ENCODE results near the gene NPM3.
"Not testable (repeated sequence)": the region's sequence is repeated elsewhere in the genome, so short reads cannot be mapped to it uniquely, and the experiment has no call there.

The NPM3 gene

DNA sequence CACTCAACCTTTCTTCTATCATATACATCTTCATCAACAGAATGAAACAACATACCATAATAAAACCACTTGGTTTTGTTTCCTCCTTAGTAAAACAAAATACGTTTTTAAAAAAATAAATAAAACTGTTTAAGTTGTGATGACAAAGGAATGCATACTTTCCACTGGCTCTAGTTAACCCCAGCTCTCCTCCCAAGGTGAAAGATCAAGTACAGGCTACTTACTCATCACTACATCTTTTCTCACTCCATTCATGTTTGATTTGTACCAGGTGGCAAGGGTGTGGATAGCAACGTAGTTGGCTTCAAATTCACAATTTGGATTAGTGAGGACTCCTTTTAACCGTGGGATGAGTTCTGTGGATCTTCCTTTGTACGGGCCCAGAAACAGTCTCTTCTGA lies 20.3 kb upstream of the NPM3 start:
- no peak for DNase-seq

DNA sequence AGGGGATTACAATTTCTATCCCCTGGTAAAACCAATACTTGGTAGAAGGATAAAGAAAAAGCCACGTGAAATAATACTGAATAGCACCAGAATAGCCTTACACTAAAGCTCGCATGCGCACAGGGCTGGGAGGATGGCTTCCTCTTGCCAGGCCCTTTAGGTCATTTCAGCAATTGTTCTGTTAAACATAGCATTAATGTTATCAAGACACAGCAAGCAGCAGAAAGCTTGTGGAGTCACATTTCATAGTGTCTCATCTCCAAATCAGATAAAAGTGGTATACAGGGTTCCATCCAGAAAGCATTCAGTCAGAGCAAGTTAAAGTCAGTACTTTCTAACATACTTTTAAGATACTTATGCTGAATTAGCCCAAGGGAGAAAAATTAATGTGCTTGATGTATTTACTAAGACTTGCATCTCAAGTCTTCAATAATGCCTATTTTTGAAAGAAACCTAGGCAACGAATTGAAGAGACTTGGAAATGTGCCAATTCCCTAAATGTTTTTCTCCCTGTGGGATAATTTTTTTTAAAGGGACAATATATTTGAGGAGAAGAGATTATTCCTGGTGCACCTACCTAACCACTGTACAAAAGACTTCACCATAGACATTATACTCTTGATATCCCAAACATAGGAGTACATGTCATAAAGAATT lies 14.3 kb upstream of the NPM3 start:
- no peak for DNase-seq

DNA sequence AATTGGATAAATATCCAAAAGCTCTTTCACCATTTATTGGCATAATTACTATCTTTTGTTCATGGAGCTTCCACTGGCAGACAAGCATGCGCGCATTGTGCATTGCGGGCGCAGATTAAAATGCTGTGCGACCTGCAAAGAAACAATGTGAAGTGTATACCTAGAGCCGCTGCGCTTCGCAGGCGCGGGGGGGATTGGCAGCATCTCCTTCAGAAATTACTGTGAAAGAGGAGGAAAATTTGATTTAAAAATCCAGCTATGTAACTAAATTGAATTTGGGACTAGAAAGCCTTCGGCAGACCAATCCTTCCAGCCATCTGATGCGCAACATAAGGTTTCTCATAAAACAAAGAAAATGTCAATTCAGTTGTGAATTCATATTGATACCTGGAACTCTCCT lies 10.3 kb upstream of the NPM3 start:
- no peak for DNase-seq

DNA sequence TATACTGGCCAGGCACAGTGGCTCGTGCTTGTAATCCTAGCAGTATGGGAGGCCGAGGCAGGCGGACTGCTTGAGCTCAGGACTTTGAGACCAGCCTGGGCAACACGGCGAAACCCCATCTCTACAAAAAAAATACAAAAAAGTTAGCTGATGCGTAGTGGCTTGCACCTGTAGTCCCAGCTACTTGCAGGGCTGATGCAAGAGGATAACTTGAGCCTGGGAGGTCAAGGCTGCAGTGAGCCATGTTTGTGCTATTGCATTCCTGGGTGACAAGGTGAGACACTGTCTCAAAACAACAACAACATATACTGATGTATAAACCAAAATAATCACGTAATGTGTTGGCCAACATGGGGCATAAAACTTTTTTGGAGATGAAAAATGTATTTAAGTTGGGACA lies 6.4 kb upstream of the NPM3 start:
- DNase-seq: no peak

DNA sequence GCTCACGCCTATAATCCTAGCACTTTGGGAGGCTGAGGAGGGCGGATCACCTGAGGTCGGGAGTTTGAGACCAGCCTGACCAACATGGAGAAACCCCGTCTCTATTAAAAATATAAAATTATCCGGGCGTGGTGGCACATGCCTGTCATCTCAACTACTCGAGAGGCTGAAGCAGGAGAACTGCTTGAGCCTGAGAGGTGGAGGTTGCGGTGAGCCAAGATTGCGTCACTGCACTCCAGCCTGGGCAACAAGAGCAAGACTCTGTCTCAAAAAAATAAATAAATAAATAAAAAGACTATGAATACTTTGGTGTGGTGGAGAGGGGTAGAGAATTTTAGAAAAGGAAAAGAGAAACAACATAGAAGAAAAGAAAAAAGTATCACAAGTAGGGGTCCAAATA lies 6.0 kb upstream of the NPM3 start:
- not testable (repeated sequence) for DNase-seq

DNA sequence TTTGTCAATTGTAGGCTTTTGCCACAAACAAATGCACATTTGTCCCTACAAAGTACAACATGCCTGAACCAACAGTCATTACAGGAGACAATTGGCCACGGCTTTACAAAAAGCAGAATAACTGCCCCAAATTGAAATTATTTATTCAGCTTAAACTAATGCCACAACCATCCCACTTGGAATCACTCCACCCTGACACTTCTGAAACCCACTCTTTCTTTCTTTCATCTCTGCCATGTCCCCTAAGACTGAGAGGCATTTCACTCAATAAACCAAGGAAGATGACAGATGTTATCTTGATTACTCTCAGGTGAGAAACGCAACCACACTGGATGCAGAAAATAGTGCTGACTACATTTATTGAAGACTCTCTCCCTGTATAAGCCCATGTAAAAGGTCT lies 2.6 kb upstream of the NPM3 start:
- no peak for DNase-seq

DNA sequence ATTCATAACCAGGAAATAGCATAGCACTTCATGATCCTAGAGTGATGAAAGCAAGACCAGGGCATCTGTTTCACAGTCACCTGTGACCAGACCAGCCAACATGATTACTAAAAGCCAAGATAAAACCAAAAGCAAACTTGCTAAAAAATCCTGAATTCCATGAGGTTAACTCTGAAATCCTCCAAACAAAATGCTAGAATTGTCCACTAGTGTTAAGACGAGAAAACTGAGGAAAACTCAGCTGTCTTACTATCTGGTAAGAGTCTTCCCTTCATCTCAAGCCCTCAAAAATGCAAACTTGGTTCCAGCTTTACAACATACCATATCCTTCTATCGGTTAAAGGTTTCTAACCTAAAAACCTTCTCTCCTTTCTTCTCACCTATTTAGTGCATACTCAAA lies 1.3 kb upstream of the NPM3 start:
- DNase-seq: no peak

DNA sequence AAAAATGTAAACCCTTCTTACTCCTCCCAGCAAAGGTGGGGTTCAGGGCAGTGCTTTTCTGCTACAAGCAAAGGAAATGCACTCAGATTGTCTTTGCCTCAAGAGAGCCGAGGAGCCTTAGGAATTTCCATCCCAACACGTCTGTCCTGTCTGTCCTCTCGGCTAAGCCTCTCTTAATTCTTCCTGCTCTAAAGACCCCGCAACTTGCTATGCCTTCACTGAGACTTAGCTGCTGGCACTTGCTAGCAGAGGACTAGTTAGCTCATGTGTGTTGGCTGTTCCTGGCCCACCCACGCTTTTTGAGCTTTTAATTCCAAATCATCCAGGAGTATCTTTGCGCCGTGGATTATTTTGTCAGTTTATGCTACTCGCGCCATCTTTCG lies 481 bp upstream of the NPM3 start:
- DNase-seq: no peak

DNA sequence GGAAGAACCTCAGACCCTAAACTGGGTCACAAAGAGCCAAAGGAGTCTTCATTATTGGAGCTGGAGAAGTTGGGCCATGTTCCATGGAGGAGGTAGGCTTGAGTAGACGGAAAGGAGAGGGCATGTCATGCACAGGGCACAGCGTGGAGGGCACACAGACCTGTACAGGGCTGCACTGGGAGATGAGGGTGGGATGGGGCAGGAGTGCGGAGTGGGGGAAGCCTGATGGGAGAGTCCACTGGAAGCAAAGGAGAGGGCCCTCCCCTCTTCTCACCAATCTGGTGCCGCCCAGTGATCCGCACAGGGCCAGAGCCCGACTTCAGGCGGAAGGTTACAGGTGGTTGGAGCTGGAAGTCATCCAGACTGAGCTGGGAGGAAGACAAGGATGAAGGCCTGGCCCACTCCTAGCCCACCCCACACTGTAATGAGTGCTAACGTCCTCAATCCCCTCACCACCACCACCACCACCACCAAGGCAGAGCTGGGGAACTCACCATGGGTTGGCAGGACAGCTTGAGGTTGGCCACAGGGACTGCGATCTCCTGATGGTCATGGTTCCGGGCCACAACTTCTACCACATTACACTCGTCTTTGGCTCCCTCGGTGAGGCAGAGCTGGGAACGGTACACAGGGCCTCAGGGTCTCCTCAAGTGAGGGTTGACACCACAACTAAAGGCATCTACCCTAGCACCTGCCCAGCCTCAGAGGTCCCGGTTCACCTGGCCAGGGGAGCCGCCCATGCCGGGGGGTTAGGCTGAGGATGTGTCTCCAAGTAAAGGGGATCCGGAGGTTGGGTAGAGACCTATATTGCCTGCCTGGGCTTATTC lies 1.0 kb downstream of the NPM3 start:
- no peak for DNase-seq

DNA sequence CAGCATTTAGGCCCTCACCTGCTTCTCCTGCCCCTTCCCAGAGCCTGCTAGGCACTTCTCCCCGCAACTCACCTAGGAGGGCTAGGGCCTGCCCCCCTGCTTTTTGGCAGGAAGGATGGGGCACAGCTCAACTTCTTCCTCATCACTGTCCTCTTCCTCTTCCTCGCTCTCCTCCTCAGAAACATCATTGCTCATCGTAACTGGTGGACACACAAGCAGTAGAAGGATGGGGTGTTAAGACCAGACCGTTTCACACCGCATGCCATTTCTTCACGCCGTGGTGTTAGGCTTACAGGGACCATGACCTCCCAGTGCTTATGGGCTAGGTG lies 1.6 kb downstream of the NPM3 start:
- DNase-seq: no peak

DNA sequence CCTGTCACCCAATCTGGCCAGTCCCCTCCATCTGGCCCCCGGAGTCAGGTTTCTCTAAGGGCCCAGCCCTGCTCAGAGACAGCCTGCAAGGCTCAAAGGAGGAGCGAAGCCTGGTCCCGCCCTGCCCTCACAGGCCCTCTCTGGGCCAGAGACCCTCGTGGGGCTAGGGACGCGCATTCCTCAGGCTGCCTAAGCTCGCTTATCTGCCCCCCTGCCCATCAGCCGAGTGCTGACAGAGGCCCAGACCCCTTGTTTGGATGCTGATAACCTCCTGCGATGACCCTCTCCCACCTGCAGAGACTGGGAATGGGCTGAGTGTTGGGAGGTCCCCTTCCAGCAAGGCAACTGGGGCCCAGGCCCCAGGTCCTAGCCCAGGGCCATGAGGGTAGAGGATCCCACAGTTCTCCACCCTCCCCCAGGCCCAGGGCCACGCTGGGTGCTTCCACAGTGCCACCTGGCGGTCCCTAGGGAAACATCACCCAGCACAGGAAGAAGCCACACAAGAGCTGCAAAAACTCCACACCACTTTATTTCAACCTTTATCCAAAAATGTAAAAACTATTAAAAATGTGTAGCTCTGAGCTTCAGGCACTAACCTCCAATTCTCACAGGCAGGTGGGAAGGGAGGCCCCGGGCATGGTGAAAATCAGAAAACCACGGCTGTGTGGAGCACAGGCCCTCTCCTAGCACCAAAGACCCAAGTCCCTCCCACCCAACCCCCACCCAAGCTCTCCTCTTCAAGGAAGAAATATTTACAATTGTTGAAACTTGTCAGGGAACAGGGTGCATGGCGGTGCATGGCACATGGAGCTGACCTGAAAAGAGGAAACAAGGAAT lies 2.2 kb downstream of the NPM3 start:
- peak; percentile 81 for DNase-seq

DNA sequence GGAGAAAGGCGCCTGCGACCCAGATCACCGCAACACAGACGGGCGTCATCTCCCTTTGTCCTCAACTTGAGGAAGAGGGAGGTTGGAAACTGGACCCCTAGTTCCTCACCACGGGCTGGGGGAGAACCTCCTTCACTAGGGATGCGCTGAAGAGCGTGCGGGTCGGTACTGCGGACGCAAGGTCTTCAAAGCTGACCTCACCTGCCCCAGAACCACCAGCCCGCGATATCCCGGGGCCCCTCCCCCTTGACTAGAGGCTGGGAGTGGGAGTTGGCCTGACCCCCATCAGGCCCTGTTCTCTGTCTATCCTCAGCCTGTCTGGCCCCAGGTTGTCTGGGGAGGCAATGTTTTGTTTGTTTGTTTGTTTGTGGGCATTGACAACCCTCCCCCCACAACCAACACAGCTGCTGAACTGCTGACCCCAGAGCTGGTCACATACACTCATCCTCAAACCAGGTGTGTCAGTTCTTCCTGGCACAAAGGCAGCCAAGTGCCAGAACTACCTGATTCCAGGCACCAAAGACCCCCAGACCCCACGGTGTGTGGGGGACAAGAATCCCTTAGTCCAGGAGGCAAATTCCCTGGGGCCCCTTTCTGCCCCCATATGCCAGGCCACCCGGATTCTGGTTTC lies 2.9 kb downstream of the NPM3 start:
- DNase-seq: no peak

DNA sequence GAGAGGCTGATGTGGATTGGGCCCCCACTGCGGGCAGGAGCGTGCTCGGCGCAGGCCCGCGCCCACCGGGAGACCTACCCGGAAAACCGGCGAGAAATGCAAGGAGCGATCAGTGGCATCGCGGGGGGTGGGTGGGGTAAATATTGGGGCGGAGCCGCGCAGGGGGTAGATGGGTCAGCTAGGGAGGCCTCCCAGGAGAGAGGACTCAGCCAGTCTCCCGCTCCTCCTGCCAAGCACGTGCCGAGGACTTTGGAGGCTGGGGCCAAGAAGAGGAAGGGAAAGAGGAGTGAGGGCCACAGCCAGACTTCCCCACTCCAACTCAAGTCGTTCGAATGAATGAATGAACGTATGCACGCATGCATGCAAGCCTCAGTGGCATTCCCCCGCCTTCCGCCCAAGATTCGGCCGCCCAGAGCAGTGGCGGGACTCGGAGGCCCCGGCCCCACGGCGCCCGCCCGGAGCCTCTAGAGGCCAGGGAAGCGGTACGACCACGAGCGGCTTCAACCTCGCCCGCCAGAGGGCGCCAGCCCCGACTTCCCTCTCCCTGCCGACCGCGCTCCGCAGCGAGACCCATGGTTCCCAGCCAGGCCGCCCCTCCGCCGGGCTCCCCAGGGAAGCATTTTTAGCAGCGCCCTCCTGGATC lies 3.6 kb downstream of the NPM3 start:
- DNase-seq: peak; percentile 87

DNA sequence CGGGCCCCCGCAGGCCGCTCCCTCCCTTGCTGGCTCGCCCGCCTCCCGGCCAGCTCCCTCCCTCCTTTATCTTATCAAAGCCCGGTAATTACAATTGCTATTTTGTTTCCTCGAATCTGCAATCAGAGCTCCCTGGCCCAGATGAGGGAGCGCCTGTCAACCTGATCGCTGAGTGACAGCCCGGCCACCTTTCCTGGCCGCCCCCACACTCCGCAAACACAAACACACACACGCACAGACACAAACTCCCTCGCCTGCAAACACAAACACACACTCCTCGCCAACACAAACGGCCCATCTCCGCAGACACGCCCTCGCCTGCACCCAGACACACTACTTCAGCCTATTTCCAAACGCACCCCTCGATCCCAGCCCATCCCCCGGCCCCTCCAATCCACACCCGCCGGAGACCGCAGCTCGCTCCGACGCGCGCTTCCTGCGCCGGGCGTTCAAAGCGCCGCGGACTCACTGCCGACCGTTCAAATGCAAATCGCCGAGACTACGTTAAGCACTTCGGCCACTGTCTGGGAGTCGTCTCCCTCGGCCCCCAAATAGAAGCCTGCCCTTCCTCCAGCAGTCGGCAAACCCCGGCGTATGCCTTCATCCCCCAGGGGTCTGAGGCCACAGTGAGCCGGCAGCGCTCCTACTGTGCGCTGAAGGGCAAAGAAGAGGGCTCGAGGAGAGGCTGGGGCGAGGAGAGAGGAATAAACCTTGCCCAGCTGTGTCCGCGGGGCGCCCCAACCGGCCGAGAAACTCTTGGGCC lies 4.3 kb downstream of the NPM3 start:
- DNase-seq: peak; percentile 22

DNA sequence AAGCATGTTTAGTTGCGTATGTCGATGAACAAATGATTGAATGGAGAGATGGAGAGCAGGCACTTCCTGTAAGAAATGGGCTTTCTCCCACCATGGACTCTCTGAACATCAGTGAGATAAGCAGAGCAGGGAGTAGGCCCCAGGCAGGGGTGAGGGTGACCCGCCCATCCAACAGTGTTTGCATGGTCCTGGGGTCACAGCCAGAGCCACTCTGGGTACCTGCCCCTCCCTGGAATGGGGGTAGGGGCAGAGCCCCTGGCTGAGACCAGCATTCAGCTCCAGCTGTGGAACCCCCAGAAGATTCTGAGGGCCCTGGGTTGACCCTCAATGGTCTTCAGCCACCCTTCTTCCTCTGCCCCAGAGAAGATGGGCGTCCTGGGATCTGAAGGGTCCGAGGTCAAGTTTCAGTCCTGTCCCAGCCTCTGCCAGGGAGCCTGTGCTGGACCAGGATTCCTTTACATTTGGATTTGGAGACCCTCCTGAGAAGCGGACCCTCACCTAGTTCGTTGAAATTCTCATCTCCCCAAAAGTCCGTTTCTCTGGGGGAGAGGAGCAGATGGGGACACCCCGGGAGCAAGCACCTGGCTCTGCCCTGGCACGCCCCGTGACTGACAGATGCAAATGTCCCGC lies 5.0 kb downstream of the NPM3 start:
- DNase-seq: no peak

DNA sequence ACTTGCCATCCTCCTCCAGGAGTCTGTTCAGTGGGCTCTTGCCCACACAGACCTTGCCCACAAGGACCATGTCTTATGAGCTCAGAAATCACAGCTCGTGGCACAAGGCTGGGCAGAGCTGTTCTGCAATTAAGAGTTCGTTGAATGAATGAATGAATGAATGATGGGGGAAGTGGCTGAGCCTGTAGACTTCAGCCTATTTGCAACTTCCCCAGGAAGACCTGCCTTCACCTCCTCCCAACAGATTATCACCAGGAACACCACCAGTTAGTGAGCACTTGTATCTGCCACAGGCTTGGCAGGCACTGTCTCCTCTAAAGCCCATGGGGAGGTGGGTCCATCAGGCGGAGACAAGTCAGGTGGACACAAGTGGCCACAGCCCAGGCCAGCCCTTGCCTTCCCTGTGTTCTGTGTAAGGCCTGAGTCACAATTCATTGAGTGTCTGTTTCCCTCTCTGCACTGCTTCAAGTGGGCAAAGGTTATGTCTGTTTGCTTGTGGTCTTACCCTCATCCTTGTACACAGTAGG lies 5.6 kb downstream of the NPM3 start:
- no peak for DNase-seq

DNA sequence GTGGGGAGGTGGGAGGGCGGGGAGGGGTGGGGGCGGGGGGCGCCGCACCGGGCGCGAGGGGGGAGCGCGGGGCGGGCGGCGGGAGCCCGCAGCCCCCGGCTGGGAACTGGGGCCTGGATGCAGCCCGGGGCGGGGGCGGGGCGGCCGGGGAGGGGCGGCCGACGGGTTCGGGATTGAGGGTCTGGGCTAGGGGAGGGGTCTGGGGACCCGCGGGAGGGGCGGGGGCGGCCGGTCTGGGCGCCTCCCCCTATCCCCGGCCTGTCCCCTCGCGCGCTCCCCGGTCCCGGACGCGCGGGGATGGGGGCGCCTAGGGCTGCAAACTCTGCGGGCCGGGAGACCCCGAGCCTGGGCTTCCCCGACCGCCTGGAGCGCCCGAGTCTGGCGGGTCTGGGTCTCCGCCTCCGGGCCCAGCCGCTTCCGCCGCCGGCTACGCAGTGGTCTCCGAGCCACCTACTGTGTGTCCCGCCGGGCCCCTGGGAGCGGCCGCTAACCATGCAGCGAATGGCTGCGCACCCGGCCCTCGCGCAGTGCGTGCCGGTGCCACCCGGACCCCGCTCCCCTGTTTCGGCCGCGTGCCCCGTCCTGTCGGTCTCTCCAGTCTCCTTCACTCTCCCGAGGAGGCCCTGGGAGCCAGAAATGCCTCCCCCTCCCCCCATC lies 7.0 kb downstream of the NPM3 start:
- no peak for DNase-seq

DNA sequence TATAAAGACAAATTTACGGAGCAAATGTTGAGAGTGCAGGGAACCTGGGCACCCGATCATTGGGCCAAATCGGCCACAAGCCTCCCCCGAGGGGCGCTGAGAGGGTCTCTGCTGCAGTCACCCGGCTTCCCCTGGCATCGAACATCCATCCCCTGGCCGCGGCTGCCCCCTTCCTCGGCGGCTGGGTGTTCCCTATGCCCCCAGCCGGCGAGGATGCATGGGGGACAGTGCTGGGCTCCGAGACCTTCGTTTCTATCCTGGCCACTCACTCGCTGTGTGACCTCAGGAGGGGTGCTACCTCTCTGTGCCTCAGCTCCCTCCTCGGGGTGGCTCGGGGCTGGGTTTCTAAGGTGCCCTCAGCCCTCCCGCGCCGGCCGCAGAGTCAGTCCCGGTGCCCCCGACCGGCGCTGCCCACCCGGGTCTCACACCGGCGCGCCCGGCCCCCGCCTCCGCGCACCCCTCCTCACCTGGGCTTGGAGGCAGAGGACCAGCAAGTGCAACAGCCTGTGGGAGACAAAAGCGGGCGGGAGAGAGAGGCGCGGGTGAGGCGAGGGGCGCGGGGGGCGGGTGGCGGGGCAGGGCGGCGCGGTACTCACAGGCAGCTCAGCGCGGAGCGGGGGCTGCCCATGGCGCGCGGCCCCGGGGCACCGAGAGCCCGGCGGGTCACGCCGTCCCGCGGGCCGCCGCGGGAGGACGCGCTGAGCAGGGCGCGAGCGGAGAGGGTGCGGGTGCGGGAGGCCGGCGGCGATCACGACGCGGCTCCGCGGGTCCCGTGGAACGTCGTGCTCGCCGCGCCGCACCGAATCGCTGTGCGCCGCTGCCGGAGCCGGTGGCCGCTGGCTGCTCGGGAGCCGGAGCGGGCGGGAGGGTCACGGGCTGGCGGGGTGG lies 7.7 kb downstream of the NPM3 start, which contains the start of gene FGF8:
FGF8 (minus strand) TSS at position 842 of the 888 bp plus-strand sequence; CDS start at position 628, 214 bp downstream.
- DNase-seq: no peak

DNA sequence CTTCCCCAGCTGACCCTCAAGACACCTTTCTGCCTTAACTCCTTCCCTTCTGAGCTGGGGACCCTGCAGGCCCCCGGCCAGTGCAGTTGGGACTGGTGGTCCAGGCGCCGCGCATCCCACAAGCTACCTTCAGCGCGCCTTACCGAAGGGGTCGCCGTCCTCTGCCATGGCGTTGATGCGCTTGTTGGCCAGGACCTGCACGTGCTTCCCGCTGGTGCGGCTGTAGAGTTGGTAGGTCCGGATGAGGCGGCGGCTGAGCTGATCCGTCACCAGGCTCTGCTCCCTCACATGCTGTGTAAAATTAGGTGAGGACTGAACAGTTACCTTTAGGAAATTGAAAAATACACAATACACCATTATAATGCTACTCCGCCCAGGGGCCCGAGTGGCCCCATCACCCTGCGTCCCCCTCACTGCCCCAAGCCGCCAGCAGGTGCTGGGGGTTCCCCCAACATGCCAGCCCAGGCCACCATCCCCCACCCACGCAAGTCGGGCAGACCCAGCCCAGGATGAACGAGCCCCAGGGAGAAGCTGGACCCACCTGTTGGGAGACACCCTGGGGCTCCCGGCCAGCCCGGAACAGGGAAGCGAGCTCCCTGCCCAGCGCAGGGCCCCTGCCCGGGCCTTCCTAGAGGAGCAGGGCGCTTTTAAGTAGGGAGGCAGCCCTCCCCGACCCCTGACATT lies 8.5 kb downstream of the NPM3 start:
- no peak for DNase-seq

Measured in suppressor macrophage treated with lipopolysaccharide for 4 hours (primary cell).